DMS53 treated with DMSO at 0.1 percent for 48 hours (cell line): ENCODE results near the gene NR2F2.

ENCODE experiments used
- DNase-seq: peaks from one replicate; lab custom pipeline; 2025; ENCODE audit not compliant: unreplicated experiment; lab: John Stamatoyannopoulos, UW

The NR2F2 gene

GRCh38 chr15:96331144-96331944 lies 844 bp downstream of the NR2F2 start:
- DNase-seq = no peak

GRCh38 chr15:96331945-96332636 lies 1.6 kb downstream of the NR2F2 start:
- DNase-seq = no peak

GRCh38 chr15:96332637-96333121 lies 2.2 kb downstream of the NR2F2 start:
- DNase-seq = no peak

DNA sequence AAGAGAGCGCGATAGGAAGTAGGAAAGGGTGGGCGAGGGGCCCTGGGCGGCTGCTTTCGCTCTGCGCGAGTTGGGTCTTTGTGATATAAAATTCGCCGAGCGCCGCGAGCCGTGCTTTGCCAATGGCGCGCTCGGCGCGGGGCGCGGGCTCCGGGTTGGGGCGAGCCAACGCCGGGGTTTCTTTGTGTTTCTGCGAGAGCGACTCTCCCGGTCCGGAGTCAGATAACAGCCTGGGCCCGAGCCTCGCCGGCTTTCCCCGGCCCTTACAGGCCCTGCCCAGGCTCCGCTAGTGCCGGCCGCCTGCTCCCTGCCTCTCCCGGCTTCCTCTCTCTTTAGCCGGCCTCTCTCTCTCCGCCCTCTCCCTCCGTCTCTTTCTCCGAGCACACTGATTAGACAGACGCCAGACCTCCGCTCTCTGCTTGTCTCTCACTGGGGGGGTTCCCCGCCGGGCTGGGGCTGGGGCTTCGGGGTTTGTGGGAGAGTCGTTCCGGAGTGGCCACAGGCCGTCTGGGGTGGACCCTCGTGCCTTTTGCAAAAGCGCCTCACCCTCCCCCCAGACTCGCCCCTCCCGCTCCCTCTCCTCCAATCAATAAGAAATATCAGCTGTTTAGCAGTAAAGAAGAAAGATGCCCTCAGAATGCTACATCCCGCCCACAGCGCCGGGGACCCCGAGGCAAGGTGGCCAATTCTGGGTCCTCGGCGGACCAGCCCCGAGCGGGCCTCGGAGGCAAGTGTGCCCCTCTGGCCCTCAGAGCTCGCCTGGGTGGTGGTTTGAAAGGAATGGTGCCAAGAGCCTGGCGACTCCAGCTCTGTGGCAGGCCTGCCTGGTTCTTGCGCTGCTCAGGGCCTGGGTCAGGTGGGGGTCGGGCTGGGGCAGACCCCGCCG lies 2.9 kb downstream of the NR2F2 start:
- no peak for DNase-seq

DNA sequence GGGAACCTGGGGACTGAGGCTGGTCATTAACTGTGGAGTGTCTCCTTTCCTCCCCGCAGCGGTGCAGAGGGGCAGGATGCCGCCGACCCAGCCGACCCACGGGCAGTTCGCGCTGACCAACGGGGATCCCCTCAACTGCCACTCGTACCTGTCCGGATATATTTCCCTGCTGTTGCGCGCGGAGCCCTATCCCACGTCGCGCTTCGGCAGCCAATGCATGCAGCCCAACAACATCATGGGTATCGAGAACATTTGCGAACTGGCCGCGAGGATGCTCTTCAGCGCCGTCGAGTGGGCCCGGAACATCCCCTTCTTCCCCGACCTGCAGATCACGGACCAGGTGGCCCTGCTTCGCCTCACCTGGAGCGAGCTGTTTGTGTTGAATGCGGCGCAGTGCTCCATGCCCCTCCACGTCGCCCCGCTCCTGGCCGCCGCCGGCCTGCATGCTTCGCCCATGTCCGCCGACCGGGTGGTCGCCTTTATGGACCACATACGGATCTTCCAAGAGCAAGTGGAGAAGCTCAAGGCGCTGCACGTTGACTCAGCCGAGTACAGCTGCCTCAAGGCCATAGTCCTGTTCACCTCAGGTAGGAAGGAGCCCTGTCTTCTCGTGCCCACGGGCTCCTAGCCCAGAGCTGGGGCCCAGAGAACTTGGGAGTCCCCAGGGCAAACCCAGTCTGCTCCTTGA lies 3.7 kb downstream of the NR2F2 start:
- no peak for DNase-seq

DNA sequence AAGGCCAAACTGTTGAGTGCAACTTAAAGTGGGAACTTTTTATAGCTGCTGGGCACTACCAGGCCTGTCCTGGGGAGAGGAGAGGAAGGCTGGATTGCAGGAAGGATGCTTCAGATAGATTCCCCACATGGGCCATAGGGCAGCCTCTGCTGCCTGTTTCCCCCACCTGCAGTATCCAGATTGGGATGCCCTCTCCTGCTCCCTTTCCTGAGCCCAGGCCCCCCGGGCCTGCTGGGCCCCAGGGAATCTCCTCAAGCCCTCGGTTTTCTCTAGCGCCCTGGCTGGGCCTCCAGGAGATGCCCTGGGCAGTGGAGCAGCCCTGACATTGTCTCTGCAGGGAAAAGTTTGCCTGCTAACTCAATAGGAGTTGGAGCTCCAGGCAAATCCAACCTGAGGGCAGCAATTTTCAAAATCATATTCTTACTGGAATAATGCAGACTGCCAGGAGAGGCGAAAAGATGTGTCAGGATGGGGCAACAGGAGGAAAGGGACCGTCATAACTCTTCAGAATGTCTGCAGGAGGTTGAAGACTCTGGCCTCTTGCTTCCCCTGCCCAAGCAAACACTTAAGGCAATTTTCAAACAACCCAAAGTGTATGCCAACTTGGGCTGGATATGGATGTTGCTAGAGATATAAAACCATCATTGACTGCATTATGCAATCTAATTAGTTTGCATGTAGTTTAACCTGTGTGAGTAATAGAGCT lies 4.4 kb downstream of the NR2F2 start:
- DNase-seq = no peak

DNA sequence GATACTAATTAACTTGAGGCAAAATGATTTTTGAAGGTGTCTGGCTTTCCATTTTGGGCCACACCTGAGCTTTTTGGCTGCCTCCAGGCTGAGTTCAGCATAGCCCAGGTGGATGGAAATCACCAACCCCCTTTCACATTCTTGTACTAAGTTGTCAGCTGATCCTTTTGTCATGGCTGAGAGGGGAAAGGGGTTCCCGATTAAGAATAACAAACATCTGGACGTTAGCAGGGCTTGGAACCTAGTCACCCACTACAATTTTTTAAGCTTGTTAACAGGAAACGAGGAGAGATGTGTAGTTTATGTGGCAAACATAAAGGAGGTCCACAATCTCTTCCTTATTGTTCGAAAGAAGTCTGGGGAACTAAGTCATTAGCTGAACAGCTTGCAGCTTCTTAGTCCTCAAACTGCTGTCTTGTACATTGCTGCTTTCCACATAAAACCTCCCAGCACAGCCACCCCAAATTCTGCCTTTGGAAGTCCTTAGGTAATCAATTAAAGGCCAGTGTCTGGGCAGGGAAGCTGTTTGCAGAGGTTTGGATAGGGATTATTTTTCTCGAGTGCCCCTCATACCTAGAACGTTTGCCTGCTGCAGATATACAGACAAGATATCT lies 5.0 kb downstream of the NR2F2 start:
- DNase-seq = no peak

- DNase-seq = no peak
Observed at GRCh38 chr15:96336108-96336595, 5.7 kb downstream of the NR2F2 start.

GRCh38 chr15:96336596-96337364 lies 6.3 kb downstream of the NR2F2 start:
- DNase-seq = no peak

- no peak for DNase-seq
Observed at GRCh38 chr15:96337365-96338023, 7.0 kb downstream of the NR2F2 start.

GRCh38 chr15:96338074-96338765 lies 7.7 kb downstream of the NR2F2 start:
- no peak for DNase-seq

GRCh38 chr15:96338766-96339618 lies 8.5 kb downstream of the NR2F2 start:
- no peak for DNase-seq

- no peak for DNase-seq
Observed at GRCh38 chr15:96339619-96340347, 9.3 kb downstream of the NR2F2 start.

GRCh38 chr15:96340348-96340597 lies 9.8 kb downstream of the NR2F2 start:
- DNase-seq = no peak

GRCh38 chr15:96340598-96341512 lies 10.4 kb downstream of the NR2F2 start:
- no peak for DNase-seq
